Thoracic aorta (tissue), 2 donors: ENCODE results near the gene USP17L28. TPM values are rescaled to one million over a fixed set of nuclear protein-coding genes. Genes with fewer than 3 reads are reported as not detected.
"Not testable (repeated sequence)": the region's sequence is repeated elsewhere in the genome, so short reads cannot be mapped to it uniquely, and the experiment has no call there.

Experiments
- ATAC-seq: fragments of 150-250 bp; one replicate; pipeline ENCODE4 v1.8.0; 2017; ENCODE audit warnings: low read depth; ENCODE audit not compliant: insufficient number of reproducible peaks, low FRiP score
- DNase-seq: peaks from one replicate; pipeline ENCODE4 v3.0.0-alpha.2; 2020; ENCODE audit warnings: low spot score
- H3K27ac ChIP-seq, 2 donors: fragments of 200-600 bp; sonication (generic); 1 replicate in 1 of 2; 2 replicates in 1 of 2; pipeline ENCODE4 v1.5.1; 2016; ENCODE audit warnings: mild to moderate bottlenecking in 2 of 2, moderate library complexity in 2 of 2
- H3K27me3 ChIP-seq: fragments of 200-600 bp; sonication (generic); replicated peaks from 2 replicates; pipeline ENCODE4 v1.6.0; 2016; ENCODE audit warnings: mild to moderate bottlenecking; ENCODE audit not compliant: insufficient read depth
- H3K36me3 ChIP-seq: fragments of 200-600 bp; sonication (generic); one replicate; pipeline ENCODE4 v1.5.1; 2016
- H3K4me1 ChIP-seq, 2 donors: fragments of 200-600 bp; sonication (generic); 1 replicate in 1 of 2; 2 replicates in 1 of 2; pipeline versions ENCODE4 v1.5.1 to v1.6.0; 2016; ENCODE audit warnings: low read depth in 2 of 2, mild to moderate bottlenecking in 1 of 2; ENCODE audit not compliant: control insufficient read depth in 1 of 2
- H3K4me3 ChIP-seq: fragments of 200-600 bp; sonication (generic); 2 replicates; pipeline ENCODE4 v1.5.1; 2016; ENCODE audit warnings: mild to moderate bottlenecking
- H3K9me3 ChIP-seq: fragments of 200-600 bp; sonication (generic); 2 replicates; pipeline ENCODE4 v1.5.1; 2016
- CTCF ChIP-seq: fragments of 200-600 bp; sonication (generic); IDR thresholded peaks from one replicate; pipeline ENCODE4 v1.5.1; 2019; ENCODE audit warnings: antibody characterized with exemption
- total RNA-seq, 2 donors: library from RNA; depleted of rRNA; stranded (reverse); fragments of >200 nt; gene quantifications; one replicate each; pipeline versions ENCODE4 v1.1.0 to v1.2.3, GENCODE V29; 2016

The USP17L28 gene
- total RNA-seq, 2 donors from 2014 or later: not detected

DNA sequence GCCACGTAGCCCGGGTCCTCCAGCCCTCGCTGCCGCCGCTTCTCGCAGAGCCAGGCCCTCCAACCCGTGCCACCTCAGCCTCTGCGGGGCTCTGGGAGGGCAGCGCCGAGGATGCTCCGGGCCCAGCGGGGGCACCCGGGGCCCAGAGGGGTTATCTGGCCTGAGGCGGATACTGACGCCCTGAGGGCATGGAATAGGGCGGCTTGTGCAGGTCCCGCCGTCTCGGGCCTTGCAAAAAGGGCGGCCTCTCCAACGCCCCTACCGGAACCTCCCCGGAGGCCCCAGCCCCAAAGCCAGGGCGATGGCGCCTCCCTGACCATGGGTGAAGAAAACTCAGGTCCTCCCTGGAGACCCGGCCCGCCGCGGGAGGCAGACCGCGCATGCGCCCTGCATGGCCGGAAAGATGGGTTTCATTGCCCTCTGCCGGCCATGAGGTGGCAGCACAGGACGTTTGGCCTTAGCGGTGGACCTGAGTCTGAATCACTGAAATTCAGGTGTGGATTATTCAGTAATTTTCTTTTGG lies 32.4 kb downstream of the USP17L28 start:
- ATAC-seq, H3K36me3 ChIP-seq, H3K4me1 ChIP-seq, H3K27me3 ChIP-seq, H3K9me3 ChIP-seq, H3K27ac ChIP-seq, DNase-seq: not testable (repeated sequence)
- peak; percentile 40 for TF ChIP-seq CTCF
- H3K4me3 ChIP-seq: peak overlapping the region; percentile 57

GRCh38 chr4:9384126-9384525 lies 35.4 kb downstream of the USP17L28 start:
- Histone ChIP-seq H3K9me3 (no peaks in the 10 kb centered on the region), H3K27me3 (no peaks in the 10 kb centered on the region), H3K36me3 (no peaks in the 10 kb centered on the region), H3K4me3 (no peak overlapping the region), H3K27ac (no peak overlapping the region), H3K4me1 (no peaks in the 10 kb centered on the region)
- no peak for TF ChIP-seq CTCF
- DNase-seq (no peak), ATAC-seq (no peak)

DNA sequence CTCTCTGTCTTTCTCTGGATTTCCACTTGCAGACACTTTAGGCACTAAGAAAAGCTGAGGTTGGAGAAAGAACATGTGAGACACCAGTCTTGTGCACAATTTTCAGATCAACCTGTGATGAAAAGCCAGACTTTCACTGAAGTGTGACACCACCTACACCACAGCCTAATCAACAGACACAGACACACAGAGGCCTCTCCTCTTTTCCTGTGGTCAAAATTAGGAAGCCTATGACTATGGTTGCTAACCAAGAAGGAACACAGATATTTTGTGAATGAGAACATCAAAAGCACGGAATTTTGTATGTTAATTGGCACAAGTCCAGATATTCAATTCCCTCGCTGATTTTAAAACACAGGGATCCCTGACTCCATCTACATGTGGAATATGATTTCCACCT lies 40.3 kb downstream of the USP17L28 start:
- DNase-seq, H3K27ac ChIP-seq, ATAC-seq, H3K4me3 ChIP-seq, H3K4me1 ChIP-seq, H3K9me3 ChIP-seq, H3K27me3 ChIP-seq, H3K36me3 ChIP-seq: not testable (repeated sequence)

Other genes starting within 250 kb of the USP17L28 start
- not detected for gene FAM90A26, start 178.5 kb upstream of the USP17L28 start, total RNA-seq
- gene USP17L10, start 138.2 kb upstream of the USP17L28 start, total RNA-seq: not detected
- not detected for gene USP17L11, start 133.5 kb upstream of the USP17L28 start, total RNA-seq
- gene USP17L12, start 128.7 kb upstream of the USP17L28 start, total RNA-seq: not detected
- not detected for gene USP17L13, start 124.0 kb upstream of the USP17L28 start, total RNA-seq
- gene USP17L15, start 114.5 kb upstream of the USP17L28 start, total RNA-seq: not detected
- gene USP17L17, start 105.0 kb upstream of the USP17L28 start, total RNA-seq: not detected
- not detected for gene USP17L18, start 100.3 kb upstream of the USP17L28 start, total RNA-seq
- not detected for gene USP17L19, start 95.5 kb upstream of the USP17L28 start, total RNA-seq
- not detected for gene USP17L20, start 90.8 kb upstream of the USP17L28 start, total RNA-seq
- gene USP17L21, start 86.0 kb upstream of the USP17L28 start, total RNA-seq: not detected
- gene USP17L22, start 81.3 kb upstream of the USP17L28 start, total RNA-seq: not detected
- gene USP17L24, start 23.7 kb upstream of the USP17L28 start, total RNA-seq: not detected
- gene USP17L25, start 19.0 kb upstream of the USP17L28 start, total RNA-seq: not detected
- gene USP17L26, start 14.2 kb upstream of the USP17L28 start, total RNA-seq: not detected
- gene USP17L5, start 9.5 kb upstream of the USP17L28 start, total RNA-seq: not detected
- not detected for gene USP17L27, start 4.7 kb upstream of the USP17L28 start, total RNA-seq
- not detected for gene USP17L29, start 4.7 kb downstream of the USP17L28 start, total RNA-seq
- gene USP17L30, start 14.2 kb downstream of the USP17L28 start, total RNA-seq: not detected
- gene DEFB131A, start 95.5 kb downstream of the USP17L28 start, total RNA-seq: not detected